Measurements from ENCODE around the gene HPS6. TPM values are rescaled to one million over a fixed set of nuclear protein-coding genes. Genes with fewer than 3 reads are reported as not detected.
"Not testable (repeated sequence)": the region's sequence is repeated elsewhere in the genome, so short reads cannot be mapped to it uniquely, and the experiment has no call there.

HPS6 gene
- total RNA-seq, 1 experiment from 2014 or later, result 18.7 TPM

- Mint-ChIP-seq H3K4me1 (peaks cover 19% of the 10 kb centered on the region), H3K27ac (peak overlapping the region; percentile 95), H3K4me3 (peak overlapping the region; percentile 95)
- CTCF ChIA-PET, result interaction anchor here (0.5 to 6.8 kb wide), 9 partner anchors 10 to 1041 kb away, joined by 3 to 39 read pairs (median 6); partner anchors contain the start of gene HPS6
- not testable (repeated sequence) for DNase-seq (ENCODE audit: low spot score); H3K36me3 Mint-ChIP-seq; ATAC-seq; H3K9me3 Mint-ChIP-seq; H3K27me3 Mint-ChIP-seq (ENCODE audit: low read depth)
- peak; percentile 57; the same call in 1 of the 2 replicates for TF ChIP-seq HMGA2 (CRISPR knock-in tag; IDR thresholded peaks at IDR 0.05)
- POLR2A ChIA-PET, result interaction anchor here (0.5 to 1.6 kb wide), 5 partner anchors 11 to 1346 kb away, joined by 3 to 6 read pairs (median 4); partner anchors contain the start of gene HPS6
Observed at GRCh38 chr10:102054881-102055646, 10.1 kb upstream of the HPS6 start.

- ATAC-seq, result peak; percentile 94
- DNase-seq (ENCODE audit: low spot score), result peak; percentile 93
- Mint-ChIP-seq H3K27ac (peak within 1 kb of the TSS; percentile 95), H3K27me3 (ENCODE audit: low read depth) (no peaks in the 10 kb centered on the region; the same call in none of the 2 replicates), H3K36me3 (no peaks in the 10 kb centered on the region), H3K4me3 (peak within 1 kb of the TSS; percentile 95), H3K4me1 (peaks cover 19% of the 10 kb centered on the region), H3K9me3 (no peaks in the 10 kb centered on the region)
- ChIA-PET POLR2A (interaction anchor here (0.5 to 1.6 kb wide), 4 partner anchors 10 to 237 kb away, joined by 3 to 6 read pairs (median 4); partner anchors contain the start of genes HPS6 and NOLC1), CTCF (interaction anchor here (1.1 to 6.8 kb wide), 7 partner anchors 10 to 281 kb away, joined by 3 to 39 read pairs (median 6); partner anchors contain the start of gene HPS6)
- TF ChIP-seq MLX (CRISPR knock-in tag; IDR thresholded peaks at IDR 0.05) (no peak), GABPB1 (CRISPR knock-in tag; IDR thresholded peaks at IDR 0.05) (0 out of 2 replicates have a peak, but pooled peaks have one; percentile 34), NR2C2 (CRISPR knock-in tag; IDR thresholded peaks at IDR 0.05) (peak; percentile 66), PREB (CRISPR knock-in tag; IDR thresholded peaks at IDR 0.05; ENCODE audit: borderline replicate concordance) (no peak), ELF4 (CRISPR knock-in tag; IDR thresholded peaks at IDR 0.05; ENCODE audit: low read depth) (no peak), ZBTB43 (CRISPR knock-in tag; IDR thresholded peaks at IDR 0.05) (peak; percentile 92), FOXP1 (CRISPR knock-in tag; IDR thresholded peaks at IDR 0.05; ENCODE audit: borderline replicate concordance) (peak; percentile 95; the same call in 1 of the 2 replicates), ESRRA (CRISPR knock-in tag; IDR thresholded peaks at IDR 0.05; ENCODE audit: borderline replicate concordance) (no peak), KAT7 (CRISPR knock-in tag; IDR thresholded peaks at IDR 0.05; ENCODE audit: borderline replicate concordance) (0 out of 2 replicates have a peak, but pooled peaks have one; percentile 36), E2F1 (CRISPR knock-in tag; IDR thresholded peaks at IDR 0.05) (peak; percentile 89; the same call in 1 of the 2 replicates), ZBTB21 (CRISPR knock-in tag; IDR thresholded peaks at IDR 0.05; ENCODE audit: borderline replicate concordance) (peak; percentile 70; the same call in 1 of the 2 replicates), NR3C1 (CRISPR knock-in tag; conservative IDR thresholded peaks at IDR 0.05; ENCODE audit: low read depth) (no peak), ARID4B (CRISPR knock-in tag; IDR thresholded peaks at IDR 0.05; ENCODE audit: borderline replicate concordance) (peak; percentile 69; the same call in 1 of the 2 replicates), CBFB (CRISPR knock-in tag; IDR thresholded peaks at IDR 0.05; ENCODE audit: low read depth) (no peak), NFE2L1 (CRISPR knock-in tag; IDR thresholded peaks at IDR 0.05) (0 out of 2 replicates have a peak, but pooled peaks have one; percentile 77), PRRX2 (CRISPR knock-in tag; IDR thresholded peaks at IDR 0.05) (0 out of 2 replicates have a peak, but pooled peaks have one; percentile 64), FOXK1 (CRISPR knock-in tag; IDR thresholded peaks at IDR 0.05) (peak; percentile 73), HMGXB4 (CRISPR knock-in tag; IDR thresholded peaks at IDR 0.05) (peak; percentile 93)
Observed at GRCh38 chr10:102055647-102056419, 9.3 kb upstream of the HPS6 start, which contains the start of gene ARMH3. ARMH3 (minus strand) TSS chr10:102056173; CDS start chr10:102040114, 16,059 bp downstream.

Measured in WTC11 (cell line).